Measurements from ENCODE around the gene COL23A1.

GRCh38 chr5:178246624-178247279 lies 343.4 kb downstream of the COL23A1 start:
- TF ChIP-seq CTCF (IDR thresholded peaks at IDR 0.05) (no peak), POLR2A (IDR thresholded peaks at IDR 0.05) (no peak), EP300 (IDR thresholded peaks at IDR 0.05) (no peak)

Measured in tibial nerve (tissue), 4 donors.